SK-N-MC (cell line): ENCODE results near the gene NCOA4.
A peak's percentile ranks its signal among the peaks of the same experiment; 100 is the strongest.

Experiments
- DNase-seq: peaks from one replicate; pipeline ENCODE4 v3.0.0-alpha.2; 2011; ENCODE audit warnings: low read depth, low spot score
- H3K27ac ChIP-seq: fragments of 200-600 bp; sonication (generic); 2 replicates; pipeline ENCODE4 v1.5.1; 2016; ENCODE audit warnings: mixed run types
- H3K36me3 ChIP-seq: fragments of 200-600 bp; sonication (generic); 2 replicates; pipeline ENCODE4 v1.6.1; 2017; ENCODE audit warnings: antibody characterized with exemption, low read length, mixed read lengths; ENCODE audit not compliant: insufficient read depth
- H3K4me3 ChIP-seq: fragments of 200-600 bp; sonication (generic); 2 replicates; pipeline ENCODE4 v1.5.1; 2016
- H3K9ac ChIP-seq: fragments of 200-600 bp; sonication (generic); 2 replicates; pipeline ENCODE4 v1.8.0; 2017; ENCODE audit warnings: mixed run types, mixed read lengths; ENCODE audit not compliant: insufficient read length
- H3K9me3 ChIP-seq: fragments of 200-600 bp; sonication (generic); 2 replicates; pipeline ENCODE4 v1.6.1; 2017; ENCODE audit warnings: low read depth, mild to moderate bottlenecking, antibody characterized with exemption, low read length, moderate library complexity, mixed read lengths
- EZH2 ChIP-seq: fragments of 200-600 bp; sonication (generic); IDR thresholded peaks from one replicate; pipeline ENCODE4 v1.6.1; 2017; ENCODE audit warnings: antibody characterized with exemption
- FOXP2 ChIP-seq: optimal IDR thresholded peaks from 2 replicates; pipeline ENCODE3; 2011; ENCODE audit warnings: mild to moderate bottlenecking, moderate library complexity; ENCODE audit not compliant: insufficient read depth; ENCODE audit errors: extremely low read length, control extremely low read depth
- POLR2AphosphoS5 ChIP-seq: IDR thresholded peaks from 2 replicates; pipeline ENCODE4 v1.6.1; 2012; ENCODE audit warnings: mild to moderate bottlenecking, low read depth, low read length, borderline replicate concordance

NCOA4 gene

DNA sequence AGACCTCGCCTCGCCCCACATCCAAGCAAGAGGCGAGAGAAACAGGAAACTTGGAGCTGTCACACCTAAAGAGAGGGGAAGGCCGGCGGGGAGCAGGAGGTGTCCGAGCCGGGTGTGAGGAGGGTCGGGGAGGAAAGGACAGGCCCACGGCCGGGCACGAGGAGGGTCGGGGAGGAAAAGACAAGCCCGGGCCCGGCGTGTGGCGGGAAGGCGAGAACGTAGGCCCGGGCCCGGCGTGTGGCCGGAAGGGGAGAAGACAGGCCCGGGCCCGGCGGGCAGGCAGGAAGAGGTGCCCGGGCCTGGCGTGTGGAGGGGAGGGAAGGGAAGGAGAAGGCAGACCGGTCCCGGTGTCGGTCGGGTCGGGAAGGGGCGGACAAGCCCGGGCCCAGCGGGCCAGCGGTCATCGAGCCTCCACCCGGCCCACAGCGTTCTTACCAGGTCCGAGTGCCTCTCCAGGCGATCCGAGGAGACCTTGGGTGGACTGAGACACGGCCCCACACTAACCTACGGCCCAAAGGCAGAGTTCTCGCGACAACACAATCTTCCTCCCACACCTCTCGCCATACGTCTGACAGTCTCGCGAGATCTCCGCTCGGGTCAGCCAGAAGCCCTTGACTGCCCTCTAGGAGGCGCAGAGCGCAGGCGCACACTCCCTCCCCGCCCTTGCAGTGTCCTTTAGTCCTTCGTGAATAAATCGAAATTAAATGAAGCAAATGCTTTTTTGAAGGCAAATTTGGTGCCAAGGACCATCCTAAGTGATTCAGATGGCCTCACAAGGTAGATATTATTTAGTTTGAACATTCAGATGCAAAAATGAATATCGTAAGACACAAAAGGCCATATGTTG, at the start of gene NCOA4:
TSS of gene NCOA4 (minus strand) at position 533 of the 847 bp plus-strand sequence. CDS start 13,943 bp downstream, outside the sequence.
- H3K36me3 ChIP-seq = no peaks in the 10 kb centered on the region
- DNase-seq = peak; percentile 48
- peak within 1 kb of the TSS; percentile 30; the same call in 1 of the 2 replicates for H3K27ac ChIP-seq
- TF ChIP-seq FOXP2 (no peak), POLR2AphosphoS5 (peak; percentile 52; the same call in 1 of the 2 replicates)
- H3K9me3 ChIP-seq = no peaks in the 10 kb centered on the region
- H3K4me3 ChIP-seq = peak within 1 kb of the TSS; percentile 81
- H3K9ac ChIP-seq = peak within 1 kb of the TSS; percentile 89

DNA sequence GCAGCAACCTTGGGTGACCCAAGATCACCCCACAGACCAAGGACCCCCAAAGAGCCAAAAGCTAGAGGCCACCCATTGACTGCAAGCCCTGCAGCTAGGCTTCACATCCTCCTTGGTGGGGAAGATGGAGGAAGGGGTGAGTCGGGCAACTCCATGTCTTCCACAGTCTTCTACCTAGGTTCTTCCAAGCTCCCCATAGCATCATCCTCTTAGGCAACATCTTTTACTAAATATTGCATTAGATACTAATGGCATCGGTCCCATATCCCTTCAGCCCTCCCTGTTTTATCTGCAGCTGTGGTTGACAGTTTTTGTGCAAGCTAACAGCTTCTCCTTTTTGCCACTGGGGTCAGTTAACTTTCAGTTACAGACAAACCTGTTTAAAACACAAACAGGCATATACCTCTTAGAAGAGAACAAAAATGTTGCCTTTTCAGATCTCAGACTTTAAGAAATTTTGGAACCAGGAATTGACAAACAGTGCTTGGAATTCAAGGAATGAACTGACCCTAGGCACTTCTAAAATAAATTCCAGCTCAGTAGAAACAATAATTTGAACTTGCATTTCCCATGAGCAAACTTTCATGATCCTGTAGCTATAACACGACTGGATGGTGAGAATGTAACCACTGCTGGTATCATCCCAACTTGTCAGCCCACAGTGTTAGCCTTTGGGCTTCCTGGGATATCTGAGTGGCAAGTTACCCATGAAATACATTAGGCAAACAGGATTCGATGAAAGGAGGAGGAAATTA, 49.6 kb upstream of the NCOA4 start:
- TF ChIP-seq FOXP2 = no peak
- Histone ChIP-seq H3K36me3 (no peaks in the 10 kb centered on the region), H3K9me3 (no peaks in the 10 kb centered on the region), H3K4me3 (no peak overlapping the region), H3K9ac (no peak overlapping the region), H3K27ac (no peak overlapping the region)
- DNase-seq = no peak

DNA sequence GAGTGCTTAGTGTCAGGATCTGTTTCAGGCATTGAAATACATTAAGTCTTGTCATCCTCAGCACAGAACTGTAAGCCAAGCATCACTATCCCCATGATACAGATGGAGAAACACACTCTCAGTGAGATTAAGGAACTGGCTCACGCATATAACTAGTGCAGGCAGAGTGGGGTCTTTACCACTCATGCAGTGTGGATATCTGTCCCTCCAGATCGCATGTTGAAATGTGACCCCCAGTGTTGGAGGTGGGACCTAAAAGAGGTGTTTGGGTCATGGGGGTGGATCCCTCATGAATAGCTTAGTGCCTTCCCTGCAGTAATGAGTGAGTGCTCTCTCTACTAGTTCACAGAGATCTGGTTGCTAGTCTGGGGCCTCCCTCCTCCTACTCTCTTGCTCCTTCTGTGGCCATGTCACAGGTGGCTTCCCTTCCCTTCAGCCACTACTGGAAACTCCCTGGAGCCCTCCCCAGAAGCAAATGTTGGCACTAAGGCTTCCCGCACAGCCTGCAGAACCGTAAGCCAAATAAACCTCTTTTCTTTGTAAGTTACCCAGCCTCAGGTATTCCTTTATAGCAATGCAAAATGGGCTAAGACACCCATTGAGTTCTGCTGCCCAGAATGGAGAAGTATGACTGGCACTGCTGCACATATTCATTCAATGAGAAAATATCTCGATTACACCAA, 47.4 kb upstream of the NCOA4 start:
- no peak overlapping the region for H3K9ac ChIP-seq
- no peaks in the 10 kb centered on the region for H3K36me3 ChIP-seq
- no peak for DNase-seq
- no peak for TF ChIP-seq POLR2AphosphoS5
- no peak for TF ChIP-seq FOXP2
- no peak for TF ChIP-seq EZH2
- H3K27ac ChIP-seq = no peak overlapping the region
- no peaks in the 10 kb centered on the region for H3K9me3 ChIP-seq
- no peak overlapping the region for H3K4me3 ChIP-seq

DNA sequence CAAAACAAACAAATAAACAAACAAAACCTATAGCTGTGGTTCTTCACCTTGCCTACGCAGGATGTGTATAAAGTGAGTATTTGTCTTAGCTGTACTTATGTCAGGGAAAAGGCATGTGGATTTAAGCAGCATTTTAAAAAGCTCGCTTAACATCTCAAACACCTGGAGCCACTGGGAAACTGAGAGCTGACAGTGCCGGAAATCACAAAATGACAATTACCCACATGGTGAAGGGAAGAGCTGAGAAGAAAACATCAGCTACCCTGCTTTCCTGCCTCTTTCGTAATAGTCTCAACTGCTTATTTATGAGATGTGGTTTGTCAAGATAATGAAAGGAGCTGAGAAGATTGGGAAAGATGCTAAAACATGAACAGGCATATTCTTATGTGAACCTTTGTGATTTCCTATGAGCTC, 46.7 kb upstream of the NCOA4 start:
- Histone ChIP-seq H3K27ac (no peak overlapping the region), H3K9ac (no peak overlapping the region), H3K9me3 (no peaks in the 10 kb centered on the region), H3K4me3 (no peak overlapping the region), H3K36me3 (no peaks in the 10 kb centered on the region)
- no peak for DNase-seq
- TF ChIP-seq EZH2 (no peak), POLR2AphosphoS5 (no peak)

DNA sequence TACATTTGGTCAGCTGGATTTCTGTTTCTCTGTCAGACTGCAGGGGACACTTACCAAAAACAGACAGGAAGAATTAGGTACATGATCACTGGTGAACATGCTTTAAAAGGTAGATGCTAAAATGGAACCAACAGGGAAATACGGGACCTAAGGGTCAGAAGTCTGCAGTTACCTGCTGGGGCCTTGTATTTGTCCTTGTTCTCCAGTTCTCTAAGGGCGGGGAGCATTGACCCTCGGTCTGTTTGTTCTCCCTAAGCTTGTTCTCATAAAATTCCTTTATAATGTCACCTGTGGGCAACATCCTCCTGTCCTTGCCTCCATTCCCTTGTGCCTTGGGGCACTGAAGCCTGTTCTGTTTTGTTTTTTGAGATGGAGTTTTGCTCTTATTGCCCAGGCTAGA, 45.4 kb upstream of the NCOA4 start:
- H3K9me3 ChIP-seq = no peaks in the 10 kb centered on the region
- H3K27ac ChIP-seq = no peak overlapping the region
- no peaks in the 10 kb centered on the region for H3K36me3 ChIP-seq
- H3K4me3 ChIP-seq = no peak overlapping the region
- no peak for DNase-seq
- no peak overlapping the region for H3K9ac ChIP-seq
- TF ChIP-seq EZH2 (no peak), POLR2AphosphoS5 (no peak), FOXP2 (no peak)

DNA sequence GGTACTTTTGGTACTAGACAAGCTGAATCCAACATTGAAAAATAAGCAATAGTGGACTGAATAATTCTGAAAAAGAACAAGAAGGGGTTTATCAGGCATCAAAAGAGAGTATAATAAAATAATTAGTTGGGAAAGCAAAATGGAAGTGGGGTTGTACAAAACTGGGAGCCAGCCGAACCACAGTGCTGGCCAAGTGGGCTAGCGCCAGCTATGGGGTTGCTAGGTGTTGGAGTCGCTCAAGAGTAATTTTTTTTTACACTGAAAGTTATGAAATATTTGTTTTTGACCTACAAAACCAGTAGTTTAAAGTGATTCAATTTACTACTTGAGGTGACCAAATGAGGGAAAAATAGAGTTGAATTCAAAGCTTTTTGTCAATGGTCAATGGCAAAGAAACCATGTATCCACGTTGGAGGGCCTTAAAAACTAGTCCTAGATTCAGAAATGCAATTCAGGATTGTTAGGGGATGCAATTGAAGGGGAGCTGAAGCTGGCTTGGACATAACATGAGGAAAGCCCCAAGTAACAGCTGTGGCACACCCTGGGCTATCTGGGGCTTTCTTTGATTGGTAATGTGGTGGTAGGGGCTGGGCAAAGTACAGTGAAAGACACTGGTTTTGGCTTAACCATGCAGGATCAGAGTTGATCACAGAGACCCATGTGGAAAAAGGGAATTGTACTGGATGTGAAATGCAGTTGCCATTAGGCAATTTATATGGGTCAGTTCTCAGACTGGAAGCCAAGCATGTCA, 43.9 kb upstream of the NCOA4 start:
- DNase-seq = no peak
- Histone ChIP-seq H3K27ac (no peak overlapping the region), H3K36me3 (no peaks in the 10 kb centered on the region), H3K4me3 (no peak overlapping the region), H3K9me3 (no peaks in the 10 kb centered on the region), H3K9ac (no peak overlapping the region)
- TF ChIP-seq EZH2 (no peak), FOXP2 (no peak), POLR2AphosphoS5 (no peak)

DNA sequence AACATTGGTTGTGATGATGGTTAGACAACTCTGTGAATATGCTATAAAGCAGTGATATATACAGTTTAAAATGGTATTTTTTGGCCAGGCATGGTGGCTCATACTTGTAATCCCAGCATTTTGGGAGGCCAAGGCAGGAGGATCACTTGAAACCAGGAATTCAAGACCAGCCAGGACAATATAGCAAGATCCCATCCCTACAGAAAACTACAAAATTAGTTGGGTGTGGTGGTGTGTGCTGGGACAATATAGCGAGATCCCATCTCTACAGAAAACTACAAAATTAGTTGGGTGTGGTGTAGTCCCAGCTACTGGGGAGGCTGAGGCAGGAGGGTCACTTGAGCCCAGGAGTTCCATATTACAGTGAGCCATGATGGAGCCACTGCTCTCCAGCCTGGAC, 43.1 kb upstream of the NCOA4 start:
- no peak for DNase-seq
- no peak for TF ChIP-seq FOXP2
- TF ChIP-seq EZH2 = no peak
- no peak for TF ChIP-seq POLR2AphosphoS5
- Histone ChIP-seq H3K4me3 (no peak overlapping the region), H3K36me3 (no peaks in the 10 kb centered on the region), H3K27ac (no peak overlapping the region), H3K9ac (no peak overlapping the region), H3K9me3 (no peaks in the 10 kb centered on the region)

DNA sequence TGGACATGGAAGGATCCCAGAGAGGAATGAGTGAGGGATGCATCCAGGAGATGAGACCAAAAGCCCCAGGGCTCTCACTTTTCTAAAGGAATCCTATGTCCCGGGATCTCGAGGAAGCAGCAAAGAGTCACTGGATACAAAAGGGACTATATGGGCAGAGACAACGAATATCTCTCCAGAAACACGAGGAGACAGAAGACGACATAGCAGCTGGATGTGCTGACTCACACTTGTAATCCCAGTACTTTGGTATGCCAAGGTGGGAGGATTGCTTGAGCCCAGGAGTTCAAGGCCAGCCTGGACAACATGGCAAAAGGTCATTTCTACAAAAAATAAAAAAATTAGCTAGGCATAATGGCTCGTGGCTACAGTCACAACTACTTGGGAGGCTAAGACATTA, 40.3 kb upstream of the NCOA4 start:
- H3K4me3 ChIP-seq = no peak overlapping the region
- no peak for DNase-seq
- no peak overlapping the region for H3K9ac ChIP-seq
- no peaks in the 10 kb centered on the region for H3K36me3 ChIP-seq
- H3K27ac ChIP-seq = no peak overlapping the region
- no peaks in the 10 kb centered on the region for H3K9me3 ChIP-seq
- no peak for TF ChIP-seq POLR2AphosphoS5
